CD14-positive monocyte (primary cell): ENCODE data around the gene KIAA0753. TPM values are rescaled to one million over a fixed set of nuclear protein-coding genes. Genes with fewer than 3 reads are reported as not detected.

Source experiments
- DNase-seq, 3 donors: peaks; one replicate each; pipeline ENCODE4 v3.0.0-alpha.2; 2011 to 2022
- H2AFZ ChIP-seq: 2 replicates; pipeline ENCODE4 v1.6.0; 2012; ENCODE audit warnings: mild to moderate bottlenecking, low read depth, low read length, inconsistent platforms; ENCODE audit not compliant: insufficient read depth, poor library complexity, severe bottlenecking
- H3K27ac ChIP-seq, 2 donors: 1 replicate in 1 of 2; 2 replicates in 1 of 2; pipeline ENCODE4 v1.5.1; 2012 to 2013; ENCODE audit warnings: low read length in 2 of 2, control low read depth in 1 of 2, inconsistent platforms in 1 of 2, low read depth in 1 of 2, mild to moderate bottlenecking in 1 of 2
- H3K27me3 ChIP-seq, 2 donors: one replicate each; pipeline versions ENCODE4 v1.6.0 to v1.6.1; 2011 to 2013; ENCODE audit warnings: low read length in 2 of 2; ENCODE audit not compliant: control insufficient read depth in 2 of 2, insufficient read depth in 2 of 2
- H3K36me3 ChIP-seq, 2 donors: replicated peaks in 1 of 2; 1 replicate in 1 of 2; 2 replicates in 1 of 2; pipeline versions ENCODE4 v1.5.1 to v1.6.1; 2012 to 2013; ENCODE audit warnings: low read length in 2 of 2, control low read depth in 1 of 2, inconsistent platforms in 1 of 2, mild to moderate bottlenecking in 1 of 2; ENCODE audit not compliant: insufficient read depth in 2 of 2, control insufficient read depth in 1 of 2
- H3K4me1 ChIP-seq, 2 donors: 1 replicate in 1 of 2; 2 replicates in 1 of 2; pipeline versions ENCODE4 v1.5.1 to v1.6.1; 2012 to 2013; ENCODE audit warnings: low read length in 2 of 2, control low read depth in 1 of 2, inconsistent platforms in 1 of 2, mild to moderate bottlenecking in 1 of 2, moderate library complexity in 1 of 2; ENCODE audit not compliant: insufficient read depth in 2 of 2, control insufficient read depth in 1 of 2
- H3K4me2 ChIP-seq: replicated peaks from 2 replicates; pipeline ENCODE3; 2012; ENCODE audit warnings: low read length, moderate library complexity, mild to moderate bottlenecking; ENCODE audit not compliant: poor library complexity, severe bottlenecking; ENCODE audit errors: extremely low read depth
- H3K4me3 ChIP-seq, 3 experiments: fragments of 200-600 bp in 1 of 3; sonication (generic) in 1 of 3; replicated peaks in 1 of 3; 1 replicate in 2 of 3; 2 replicates in 1 of 3; pipeline ENCODE4 v1.5.1; 2011 to 2013; ENCODE audit warnings: low read length in 3 of 3, mild to moderate bottlenecking in 3 of 3, control low read depth in 2 of 3, low read depth in 2 of 3, inconsistent platforms in 1 of 3, moderate library complexity in 1 of 3
- H3K79me2 ChIP-seq: 2 replicates; pipeline ENCODE4 v1.6.0; 2012; ENCODE audit warnings: mild to moderate bottlenecking, control low read depth, inconsistent platforms, low read length, moderate library complexity; ENCODE audit not compliant: insufficient read depth
- H3K9ac ChIP-seq: 2 replicates; pipeline ENCODE4 v1.6.0; 2017; ENCODE audit warnings: low read length, mild to moderate bottlenecking; ENCODE audit not compliant: insufficient read depth, poor library complexity, severe bottlenecking
- H3K9me3 ChIP-seq, 2 donors: replicated peaks in 1 of 2; 1 replicate in 1 of 2; 2 replicates in 1 of 2; pipeline versions ENCODE4 v1.5.1 to v1.6.1; 2012 to 2013; ENCODE audit warnings: low read length in 2 of 2, control low read depth in 1 of 2; ENCODE audit not compliant: control insufficient read depth in 1 of 2, insufficient read depth in 1 of 2
- H4K20me1 ChIP-seq: 2 replicates; pipeline ENCODE4 v1.6.0; 2012; ENCODE audit warnings: mild to moderate bottlenecking, low read length, control low read depth, moderate library complexity; ENCODE audit not compliant: insufficient read depth
- H3K27ac Mint-ChIP-seq, 7 donors: one replicate each; pipeline ENCODE4 v1.8.0; 2020; ENCODE audit warnings: mild to moderate bottlenecking in 7 of 7, mixed read lengths in 7 of 7, moderate library complexity in 6 of 7, inconsistent platforms in 2 of 7
- H3K27me3 Mint-ChIP-seq, 3 donors: one replicate each; pipeline ENCODE4 v1.8.0; 2021 to 2022; ENCODE audit warnings: low read depth in 3 of 3, mild to moderate bottlenecking in 3 of 3, mixed read lengths in 3 of 3, moderate library complexity in 3 of 3, inconsistent platforms in 1 of 3
- H3K36me3 Mint-ChIP-seq, 2 donors: one replicate each; pipeline ENCODE4 v1.8.0; 2020; ENCODE audit warnings: mixed read lengths in 2 of 2, inconsistent platforms in 1 of 2, mild to moderate bottlenecking in 1 of 2
- H3K4me1 Mint-ChIP-seq: one replicate; pipeline ENCODE4 v1.8.0; 2020; ENCODE audit warnings: mild to moderate bottlenecking, mixed read lengths
- H3K4me3 Mint-ChIP-seq, 2 donors: one replicate each; pipeline ENCODE4 v1.8.0; 2020; ENCODE audit warnings: mild to moderate bottlenecking in 2 of 2, mixed read lengths in 2 of 2, moderate library complexity in 1 of 2
- H3K9me3 Mint-ChIP-seq, 7 donors: one replicate each; pipeline ENCODE4 v1.8.0; 2020 to 2022; ENCODE audit warnings: mixed read lengths in 7 of 7, mild to moderate bottlenecking in 6 of 7, moderate library complexity in 6 of 7, inconsistent platforms in 2 of 7
- WGBS: methylation state at CpG from one replicate; pipeline ENCODE4 v1.1.5; 2013; ENCODE audit warnings: missing lambda C conversion rate; ENCODE audit not compliant: insufficient coverage; 5-methylcytosine and 5-hydroxymethylcytosine counted together
- intact Hi-C, 2 donors: fragments of 100-400 bp; cut with micrococcal nuclease; formaldehyde crosslinking; loops; one replicate each; pipeline versions ENCODE4 v1.15.0 to v1.15.1; 2023
- polyA plus RNA-seq, 3 donors: library from polyadenylated mRNA; depleted of rRNA in 1 of 3; unstranded in 2 of 3; stranded (reverse) in 1 of 3; fragments of 300-500 nt in 2 of 3; fragments of >200 nt in 1 of 3; fragmentation: Illumina TruSeq in 2 of 3; gene quantifications; 1 replicate in 2 of 3; 2 replicates in 1 of 3; pipeline ENCODE4 v1.2.3, GENCODE V29; 2012 to 2021
- TF ChIP-seq, protein P1 (sequence below): fragments of 200-600 bp; IDR thresholded peaks from one replicate; pipeline ENCODE4 v1.8.0; 2022; ENCODE audit warnings: antibody characterized with exemption, mild to moderate bottlenecking

Gene KIAA0753
- polyA plus RNA-seq, 3 donors = 1.7 to 6.6 (median 3.5) TPM

GRCh38 chr17:6545291-6545690 lies 95.2 kb downstream of the KIAA0753 start:
- H4K20me1 ChIP-seq = no peaks in the 10 kb centered on the region
- no peak overlapping the region for H3K9ac ChIP-seq
- Mint-ChIP-seq H3K9me3 (peaks cover 0 to 2% (median 0%) of the 10 kb centered on the region in 7 donors), H3K27ac (peak overlapping the region in 2 of 7 donors; percentile 42 to 60), H3K4me3 (peak overlapping the region in 1 of 2 donors; percentile 32), H3K36me3 (no peaks in the 10 kb centered on the region), H3K4me1 (peaks cover 10% of the 10 kb centered on the region), H3K27me3 (peaks cover 10 to 29% (median 11%) of the 10 kb centered on the region in 3 donors)
- H3K27me3 ChIP-seq = no peaks in the 10 kb centered on the region
- H2AFZ ChIP-seq = no peak overlapping the region
- no peak overlapping the region for H3K4me3 ChIP-seq
- H3K9me3 ChIP-seq = no peaks in the 10 kb centered on the region
- no peak overlapping the region for H3K4me2 ChIP-seq
- TF ChIP-seq, protein P1, sequence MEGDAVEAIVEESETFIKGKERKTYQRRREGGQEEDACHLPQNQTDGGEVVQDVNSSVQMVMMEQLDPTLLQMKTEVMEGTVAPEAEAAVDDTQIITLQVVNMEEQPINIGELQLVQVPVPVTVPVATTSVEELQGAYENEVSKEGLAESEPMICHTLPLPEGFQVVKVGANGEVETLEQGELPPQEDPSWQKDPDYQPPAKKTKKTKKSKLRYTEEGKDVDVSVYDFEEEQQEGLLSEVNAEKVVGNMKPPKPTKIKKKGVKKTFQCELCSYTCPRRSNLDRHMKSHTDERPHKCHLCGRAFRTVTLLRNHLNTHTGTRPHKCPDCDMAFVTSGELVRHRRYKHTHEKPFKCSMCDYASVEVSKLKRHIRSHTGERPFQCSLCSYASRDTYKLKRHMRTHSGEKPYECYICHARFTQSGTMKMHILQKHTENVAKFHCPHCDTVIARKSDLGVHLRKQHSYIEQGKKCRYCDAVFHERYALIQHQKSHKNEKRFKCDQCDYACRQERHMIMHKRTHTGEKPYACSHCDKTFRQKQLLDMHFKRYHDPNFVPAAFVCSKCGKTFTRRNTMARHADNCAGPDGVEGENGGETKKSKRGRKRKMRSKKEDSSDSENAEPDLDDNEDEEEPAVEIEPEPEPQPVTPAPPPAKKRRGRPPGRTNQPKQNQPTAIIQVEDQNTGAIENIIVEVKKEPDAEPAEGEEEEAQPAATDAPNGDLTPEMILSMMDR = no peak
- 92% methylated on average over 8 of the region's 8 CpGs for WGBS
- no peak for DNase-seq
- no peaks in the 10 kb centered on the region for H3K79me2 ChIP-seq
- no peaks in the 10 kb centered on the region for H3K36me3 ChIP-seq
- H3K4me1 ChIP-seq = no peaks in the 10 kb centered on the region
- intact Hi-C loops = no loop called here
- H3K27ac ChIP-seq = no peak overlapping the region

DNA sequence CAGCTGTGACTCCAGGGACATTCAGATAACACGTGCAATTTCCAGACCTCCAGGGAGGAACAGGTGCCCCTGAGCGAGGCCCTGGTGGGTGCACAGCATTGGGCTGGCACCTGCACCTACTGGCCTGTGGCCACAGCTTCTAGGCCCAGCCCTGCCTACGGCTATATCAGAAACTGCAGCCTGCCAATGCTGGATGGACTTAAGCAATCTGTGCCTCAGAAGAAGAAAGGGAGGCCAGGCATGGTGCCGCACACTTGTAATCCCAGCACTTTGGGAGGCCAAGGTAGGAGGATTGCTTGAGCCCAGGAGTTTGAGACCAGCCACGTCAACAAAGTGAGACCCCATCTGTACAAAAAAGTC lies 96.5 kb downstream of the KIAA0753 start:
- 95% methylated on average over 5 of the region's 5 CpGs for WGBS
- intact Hi-C loops = no loop called here
- H3K9ac ChIP-seq = no peak overlapping the region

More for the DNA sequence above, 96.5 kb downstream of the KIAA0753 start:
- Histone ChIP-seq H2AFZ (no peak overlapping the region), H4K20me1 (no peaks in the 10 kb centered on the region), H3K27me3 (no peaks in the 10 kb centered on the region), H3K79me2 (no peaks in the 10 kb centered on the region), H3K4me2 (no peak overlapping the region), H3K27ac (no peak overlapping the region), H3K36me3 (no peaks in the 10 kb centered on the region), H3K4me3 (no peak overlapping the region), H3K9me3 (peaks cover 4 to 7% of the 10 kb centered on the region in 2 donors), H3K4me1 (no peaks in the 10 kb centered on the region)
- H3K36me3 Mint-ChIP-seq = no peaks in the 10 kb centered on the region
- H3K4me1 Mint-ChIP-seq = peaks cover 10% of the 10 kb centered on the region
- peaks cover 3 to 11% (median 6%) of the 10 kb centered on the region in 7 donors for H3K9me3 Mint-ChIP-seq
- H3K27me3 Mint-ChIP-seq = peaks cover 11 to 29% (median 11%) of the 10 kb centered on the region in 3 donors
- TF ChIP-seq, protein P1 = no peak
- no peak overlapping the region for H3K4me3 Mint-ChIP-seq
- no peak overlapping the region for H3K27ac Mint-ChIP-seq
- no peak for DNase-seq
